HepG2 (cell line): ENCODE measurements around the gene OR7G3. TPM values are rescaled to one million over a fixed set of nuclear protein-coding genes. Genes with fewer than 3 reads are reported as not detected.

ENCODE experiments used
- BORCS8-MEF2B ChIP-seq: sonication (generic); formaldehyde crosslinking; IDR thresholded peaks from 2 replicates; pipeline ENCODE4 v1.8.0; 2022; ENCODE audit warnings: mild to moderate bottlenecking, missing genetic modification reagents
- EP300 ChIP-seq, 3 experiments: sonication (generic) in 1 of 3; formaldehyde crosslinking in 1 of 3; IDR thresholded peaks; 2 replicates each; pipeline versions ENCODE4 v1.5.1 to v1.6.1; 2011 to 2020; ENCODE audit warnings: low read depth in 2 of 3, low read length in 2 of 3, borderline replicate concordance in 1 of 3, improper control_type of control experiment in 1 of 3, mild to moderate bottlenecking in 1 of 3, missing genetic modification reagents in 1 of 3, moderate library complexity in 1 of 3
- FOXA3 ChIP-seq: IDR thresholded peaks from 2 replicates; pipeline ENCODE4 v1.6.1; 2016; ENCODE audit warnings: missing genetic modification reagents, missing compliant biosample characterization
- JUNB ChIP-seq: sonication (generic); formaldehyde crosslinking; IDR thresholded peaks from 2 replicates; pipeline ENCODE4 v1.8.0; 2022; ENCODE audit warnings: missing genetic modification reagents, mild to moderate bottlenecking, borderline replicate concordance
- NR0B2 ChIP-seq: sonication (generic); formaldehyde crosslinking; IDR thresholded peaks from 2 replicates; pipeline ENCODE4 v1.4.0; 2020; ENCODE audit warnings: mild to moderate bottlenecking, missing genetic modification reagents
- PRDM15 ChIP-seq: sonication (generic); formaldehyde crosslinking; IDR thresholded peaks from 2 replicates; pipeline ENCODE4 v1.4.0; 2020; ENCODE audit warnings: missing genetic modification reagents
- SIX4 ChIP-seq: sonication (generic); formaldehyde crosslinking; IDR thresholded peaks from 2 replicates; pipeline ENCODE4 v1.4.0; 2020; ENCODE audit warnings: missing genetic modification reagents
- ZHX1 ChIP-seq: sonication (generic); formaldehyde crosslinking; IDR thresholded peaks from 2 replicates; pipeline ENCODE4 v1.8.1; 2022; ENCODE audit warnings: low read depth, mild to moderate bottlenecking, missing genetic modification reagents
- ZNF180 ChIP-seq: sonication (generic); formaldehyde crosslinking; IDR thresholded peaks from 2 replicates; pipeline ENCODE4 v1.4.0; 2020; ENCODE audit warnings: low read depth, missing genetic modification reagents, borderline replicate concordance
- ZNF407 ChIP-seq: sonication (generic); formaldehyde crosslinking; IDR thresholded peaks from one replicate; pipeline ENCODE4 v1.5.1; 2020; ENCODE audit warnings: mild to moderate bottlenecking, missing genetic modification reagents; ENCODE audit errors: not compliant biosample characterization
- ZNF878 ChIP-seq: sonication (generic); formaldehyde crosslinking; IDR thresholded peaks from 2 replicates; pipeline ENCODE4 v1.8.1; 2023; ENCODE audit warnings: mild to moderate bottlenecking, missing genetic modification reagents, moderate library complexity
- polyA plus RNA-seq, 8 experiments: library from polyadenylated mRNA; depleted of rRNA in 3 of 8; stranded (reverse) in 7 of 8; unstranded in 1 of 8; fragments of >200 nt; fragmentation: Illumina TruSeq in 4 of 8; extraction: Trizol in 4 of 8; gene quantifications; 2 replicates each; pipeline versions ENCODE4 v1.2.1 to v1.2.3, GENCODE V29; 2011 to 2016; ENCODE audit warnings: low read depth in 4 of 8, missing spikeins in 1 of 8, mixed read lengths in 1 of 8; ENCODE audit not compliant: insufficient read depth in 1 of 8
- total RNA-seq, 5 experiments: library from RNA; depleted of rRNA; stranded (reverse); fragments of >200 nt; fragmentation: Illumina TruSeq; extraction: Trizol; gene quantifications; 2 replicates each; pipeline ENCODE4 v1.2.3, GENCODE V29; 2016; ENCODE audit warnings: low read depth in 1 of 5

The OR7G3 gene
- total and polyA plus RNA-seq, 2 of the 13 experiments (the other 11 are each of a cell fraction or from before 2014, with no cell fraction given) = not detected

- TF ChIP-seq PRDM15 (CRISPR knock-in tag) = no peak
- peak; percentile 78 for TF ChIP-seq ZNF407 (CRISPR knock-in tag)
- no peak for TF ChIP-seq ZNF180
- TF ChIP-seq JUNB (CRISPR knock-in tag) = no peak
- TF ChIP-seq ZNF878 (CRISPR knock-in tag) = no peak
- peak; percentile 84 for TF ChIP-seq BORCS8-MEF2B
- TF ChIP-seq SIX4 (CRISPR knock-in tag) = no peak
- peak; percentile 36; the same call in 1 of the 2 replicates for TF ChIP-seq NR0B2 (CRISPR knock-in tag)
- TF ChIP-seq ZHX1 (CRISPR knock-in tag) = peak; percentile 34; the same call in 1 of the 2 replicates
- TF ChIP-seq EP300 (IDR thresholded peaks at IDR 0.05; ENCODE audit: low read depth in 2 of 2, low read length in 2 of 2) = no peak
- 0 out of 2 replicates have a peak, but pooled peaks have one; percentile 26 for TF ChIP-seq EP300 (CRISPR knock-in tag; IDR thresholded peaks at IDR 0.05; ENCODE audit: borderline replicate concordance)
- no peak for TF ChIP-seq FOXA3 (CRISPR knock-in tag)
Measured at GRCh38 chr19:9140159-9140874, 13.6 kb upstream of the OR7G3 start, which contains the start of gene ZNF317 (continued).
